NAMALWA (cell line): ENCODE data around the gene C19orf85.
A peak's percentile ranks its signal among the peaks of the same experiment; 100 is the strongest.
"Not testable (repeated sequence)": the region's sequence is repeated elsewhere in the genome, so short reads cannot be mapped to it uniquely, and the experiment has no call there.

ENCODE experiments used
- DNase-seq: peaks from one replicate; pipeline ENCODE4 v3.0.0-alpha.2; 2015; ENCODE audit warnings: low spot score

C19orf85 gene

DNA sequence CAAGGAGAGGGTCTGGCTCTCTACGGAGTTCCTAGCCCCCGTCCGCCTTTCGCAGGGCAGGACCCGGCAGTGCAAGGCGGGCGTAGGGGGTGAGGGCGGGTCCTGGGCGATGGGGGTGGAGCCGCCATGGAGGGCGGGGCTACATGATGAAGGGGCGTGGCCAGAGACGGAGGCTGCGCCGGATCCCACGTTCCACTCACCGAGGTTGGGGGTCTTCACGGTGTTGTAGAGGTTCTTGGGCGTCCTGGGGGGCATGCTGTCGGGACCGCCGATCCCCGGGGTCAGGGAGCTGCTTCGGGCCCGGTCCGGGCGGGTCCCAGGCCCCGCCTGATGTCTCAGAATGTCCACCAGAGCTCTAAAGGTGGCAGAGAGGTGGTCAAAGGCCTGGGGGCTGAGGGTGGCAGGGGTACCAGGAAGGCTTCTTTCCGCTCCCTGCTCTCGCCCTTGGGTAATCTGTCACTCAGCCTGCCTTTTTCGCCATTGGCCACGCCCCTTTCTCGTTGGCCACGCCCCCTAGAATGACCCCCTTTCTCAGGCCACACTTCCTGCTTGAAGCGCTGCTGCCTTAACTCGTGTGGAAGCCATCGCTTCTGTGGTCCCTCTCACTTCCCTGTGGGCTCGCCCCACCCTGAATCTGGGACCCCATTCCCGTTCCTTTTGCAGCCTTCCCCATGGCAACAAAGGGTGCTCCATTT, 24.0 kb downstream of the C19orf85 start:
- peak; percentile 34 for DNase-seq

DNA sequence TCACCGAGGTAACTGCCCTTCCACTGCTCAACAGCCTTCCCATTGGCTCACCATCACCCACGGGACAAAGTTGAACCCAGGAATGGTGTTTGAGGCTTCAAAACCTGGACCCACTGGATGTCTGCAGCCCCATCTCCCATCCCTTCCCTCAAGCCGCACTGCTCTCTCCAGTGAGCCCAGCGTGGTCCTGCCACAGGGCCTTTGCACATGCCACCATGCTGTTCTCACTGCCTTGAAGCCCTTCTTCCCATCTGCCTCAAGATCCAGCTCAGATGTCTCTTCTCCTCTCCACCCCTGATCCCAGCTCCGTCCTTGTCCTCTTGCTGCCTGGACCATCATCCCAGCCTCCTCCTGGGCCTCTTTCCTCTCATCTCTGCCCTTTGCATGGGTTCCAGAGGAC, 25.5 kb downstream of the C19orf85 start:
- no peak for DNase-seq

DNA sequence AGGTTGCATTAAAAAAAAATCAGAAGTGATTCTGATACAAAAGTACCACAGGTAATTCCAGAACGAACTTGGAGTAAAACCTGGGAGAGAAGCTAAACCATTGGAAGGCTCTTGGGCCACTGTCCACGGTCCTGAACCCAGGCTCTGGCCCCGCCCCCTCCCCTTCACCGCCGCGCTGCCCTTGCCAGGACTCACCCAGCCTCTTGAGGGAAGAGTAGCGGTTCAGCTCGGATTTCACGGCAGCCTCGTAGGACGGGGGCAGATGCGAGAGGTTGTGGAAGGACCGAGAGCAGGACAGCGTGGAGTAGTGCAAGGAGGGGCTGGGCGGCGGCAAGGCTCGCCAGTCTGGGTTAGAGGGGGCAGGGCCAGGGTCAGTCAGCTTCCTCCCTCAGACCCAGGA, 27.1 kb downstream of the C19orf85 start:
- no peak for DNase-seq

DNA sequence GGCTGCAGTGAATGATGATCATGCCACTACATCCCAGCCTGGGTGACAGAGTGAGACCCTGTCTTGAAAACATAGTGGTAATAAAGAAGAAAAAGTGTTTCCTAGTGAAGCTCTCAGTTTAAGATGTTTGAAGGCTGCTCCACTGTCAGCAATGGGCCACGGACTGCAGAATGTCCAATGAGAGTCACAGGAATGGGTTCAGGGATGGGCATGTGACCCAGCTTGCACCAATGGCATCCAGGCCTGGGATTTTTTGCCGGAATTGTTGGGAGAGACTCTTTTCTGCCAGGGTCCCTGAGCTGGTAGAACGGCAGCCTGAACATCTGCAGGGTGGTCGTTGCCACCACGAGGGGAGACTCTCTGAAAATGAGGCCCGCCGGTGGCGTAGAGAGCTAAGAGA, 27.7 kb downstream of the C19orf85 start:
- DNase-seq = no peak

DNA sequence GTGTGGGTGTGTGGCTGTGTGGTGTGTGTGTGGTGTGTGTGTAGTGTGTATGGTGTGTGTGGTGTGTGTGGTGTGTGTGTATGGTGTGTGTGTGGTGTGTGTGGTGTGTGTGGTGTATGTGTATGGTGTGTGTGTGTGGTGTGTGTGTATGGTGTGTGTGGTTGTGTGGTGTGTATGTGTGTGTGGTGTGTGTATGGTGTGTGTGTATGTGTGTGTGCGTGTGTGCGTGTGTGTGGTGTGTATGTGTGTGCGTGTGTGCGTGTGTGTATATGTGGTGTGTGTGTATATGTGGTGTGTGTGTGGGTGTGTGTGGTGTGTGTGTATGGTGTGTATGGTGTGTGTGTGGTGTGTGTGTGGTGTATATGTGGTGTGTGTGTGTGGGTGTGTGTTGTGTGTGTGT, 29.5 kb downstream of the C19orf85 start:
- no peak for DNase-seq

DNA sequence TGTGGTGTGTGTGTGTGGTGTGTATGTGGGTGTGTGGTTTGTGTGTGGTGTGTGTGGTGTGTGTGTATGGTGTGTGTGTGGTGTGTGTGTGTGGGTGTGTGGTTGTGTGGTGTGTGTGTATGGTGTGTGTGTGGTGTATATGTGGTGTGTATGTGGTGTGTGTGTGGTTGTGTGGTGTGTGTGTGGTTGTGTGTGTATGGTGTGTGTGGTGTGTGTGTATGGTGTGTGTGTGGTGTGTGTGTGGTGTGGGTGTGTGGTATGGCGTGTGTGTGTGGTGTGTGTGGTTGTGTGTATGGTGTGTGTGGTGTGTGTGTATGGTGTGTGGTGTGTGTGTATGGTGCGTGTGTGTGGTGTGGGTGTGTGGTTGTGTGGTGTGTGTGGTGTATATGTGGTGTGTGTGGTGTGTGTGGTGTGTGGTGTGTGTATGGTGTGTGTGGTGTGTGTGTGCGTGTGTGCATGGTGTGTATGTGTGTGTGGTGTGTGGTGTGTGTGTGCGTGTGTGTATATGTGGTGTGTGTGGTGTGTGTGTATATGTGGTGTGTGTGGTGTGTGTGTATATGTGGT, 30.1 kb downstream of the C19orf85 start:
- DNase-seq = no peak

DNA sequence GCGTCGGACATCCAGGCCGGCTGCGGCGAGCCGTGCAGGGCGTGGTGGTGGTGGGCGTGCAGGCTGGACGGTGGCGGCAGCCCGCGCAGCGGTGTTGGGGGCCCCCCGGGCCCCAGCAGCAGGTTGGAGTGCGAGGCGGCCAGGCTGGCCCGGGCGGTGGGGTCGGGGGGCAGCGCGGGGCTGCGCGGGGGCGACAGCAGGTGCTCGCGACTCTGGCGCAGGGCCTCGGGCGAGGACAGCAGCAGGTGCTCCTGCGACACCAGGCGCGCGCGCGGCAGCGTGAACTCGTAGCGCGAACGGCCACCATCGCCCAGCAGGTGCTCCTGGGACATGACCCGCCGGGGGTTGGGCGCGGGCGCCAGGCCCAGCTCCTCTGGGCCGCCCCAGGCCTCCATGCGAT, 31.3 kb downstream of the C19orf85 start:
- DNase-seq = no peak

DNA sequence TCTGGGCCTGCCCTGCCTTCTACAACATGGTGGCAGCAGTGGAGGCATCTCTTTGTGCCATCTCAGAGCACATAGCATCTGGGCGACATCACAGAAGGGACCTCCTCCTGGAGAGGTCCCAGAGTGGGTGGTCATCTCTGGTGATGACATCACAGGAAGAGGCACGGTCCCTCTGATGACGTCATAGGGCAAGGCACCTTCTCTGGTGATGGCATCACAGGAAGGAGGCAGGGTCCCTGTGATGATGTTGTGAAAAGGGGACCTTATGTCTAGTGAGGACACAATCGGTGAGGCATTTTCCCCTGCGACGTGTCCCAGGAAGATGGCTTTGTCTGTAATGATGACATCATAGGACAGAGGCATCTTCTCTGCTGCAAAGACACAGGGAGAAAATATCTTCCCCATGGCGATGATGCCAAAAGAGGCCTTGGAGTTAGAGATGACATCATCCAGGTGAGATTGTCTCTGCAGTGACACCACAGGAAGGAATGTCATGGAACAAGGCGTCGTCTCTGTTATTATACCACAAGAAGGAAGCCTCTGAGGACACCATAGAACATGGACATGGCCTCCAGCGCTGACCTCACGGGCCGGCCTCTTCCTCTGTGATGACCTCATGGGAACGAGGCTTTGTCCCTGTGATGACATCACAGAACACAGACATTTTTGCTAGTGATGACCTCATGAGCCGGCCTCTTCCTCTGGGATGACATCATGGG, 32.2 kb downstream of the C19orf85 start:
- DNase-seq = no peak

DNA sequence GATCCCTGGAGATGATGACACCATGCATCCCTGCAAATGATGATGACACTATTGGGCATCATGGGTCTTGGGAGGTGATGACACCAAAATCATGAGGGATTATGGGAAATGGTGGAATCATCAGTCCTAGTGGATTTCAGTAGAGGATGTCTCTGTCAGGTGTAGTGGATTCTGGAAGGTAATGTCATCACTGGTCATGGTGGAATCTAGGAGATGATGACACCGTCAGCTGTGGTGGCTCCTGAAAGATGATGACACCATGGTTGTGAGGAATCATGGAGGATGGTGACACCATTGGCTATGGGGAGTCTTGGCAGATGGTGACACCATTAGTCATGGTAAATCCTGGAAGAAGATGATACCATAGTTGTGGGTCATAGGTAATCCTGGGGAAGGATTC, 33.4 kb downstream of the C19orf85 start:
- no peak for DNase-seq

DNA sequence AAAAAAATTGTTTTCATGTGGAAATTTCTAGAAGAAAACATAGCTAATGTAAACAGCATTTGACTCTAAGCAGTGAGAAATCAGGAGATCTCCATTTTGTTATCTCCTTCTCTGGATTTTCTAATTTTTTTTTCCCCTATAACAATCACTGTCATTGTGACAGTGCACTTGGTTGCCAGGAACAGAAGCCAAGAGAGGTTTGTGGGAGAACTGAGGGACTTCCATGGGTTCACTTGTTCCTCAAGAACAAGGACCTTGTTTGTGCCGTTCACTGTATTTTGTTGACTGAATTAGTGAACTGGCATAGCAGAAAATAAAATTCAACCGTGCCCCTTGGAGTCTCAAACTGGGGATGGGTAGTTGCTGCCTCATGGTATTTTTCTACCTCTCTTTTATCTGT, 38.5 kb downstream of the C19orf85 start:
- DNase-seq = no peak

DNA sequence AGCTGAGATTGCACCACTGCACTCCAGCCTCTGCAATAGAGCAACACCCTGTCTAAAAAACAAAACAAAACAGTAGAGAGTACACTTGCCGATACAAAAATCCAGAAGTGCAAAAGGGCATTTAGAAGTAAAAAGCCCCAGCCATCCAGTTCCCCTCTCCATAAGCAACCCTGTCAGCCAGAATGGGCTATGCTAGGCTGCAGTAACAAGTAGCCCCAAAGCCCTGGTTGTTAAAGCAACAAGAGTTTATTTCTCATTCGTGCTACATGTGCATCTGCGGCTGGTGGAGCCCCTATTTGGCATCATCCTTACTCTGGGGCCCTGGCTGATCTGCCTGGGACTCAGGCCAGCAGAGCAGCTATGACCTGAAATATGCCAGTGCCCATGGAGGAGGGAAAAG, 40.0 kb downstream of the C19orf85 start:
- no peak for DNase-seq

DNA sequence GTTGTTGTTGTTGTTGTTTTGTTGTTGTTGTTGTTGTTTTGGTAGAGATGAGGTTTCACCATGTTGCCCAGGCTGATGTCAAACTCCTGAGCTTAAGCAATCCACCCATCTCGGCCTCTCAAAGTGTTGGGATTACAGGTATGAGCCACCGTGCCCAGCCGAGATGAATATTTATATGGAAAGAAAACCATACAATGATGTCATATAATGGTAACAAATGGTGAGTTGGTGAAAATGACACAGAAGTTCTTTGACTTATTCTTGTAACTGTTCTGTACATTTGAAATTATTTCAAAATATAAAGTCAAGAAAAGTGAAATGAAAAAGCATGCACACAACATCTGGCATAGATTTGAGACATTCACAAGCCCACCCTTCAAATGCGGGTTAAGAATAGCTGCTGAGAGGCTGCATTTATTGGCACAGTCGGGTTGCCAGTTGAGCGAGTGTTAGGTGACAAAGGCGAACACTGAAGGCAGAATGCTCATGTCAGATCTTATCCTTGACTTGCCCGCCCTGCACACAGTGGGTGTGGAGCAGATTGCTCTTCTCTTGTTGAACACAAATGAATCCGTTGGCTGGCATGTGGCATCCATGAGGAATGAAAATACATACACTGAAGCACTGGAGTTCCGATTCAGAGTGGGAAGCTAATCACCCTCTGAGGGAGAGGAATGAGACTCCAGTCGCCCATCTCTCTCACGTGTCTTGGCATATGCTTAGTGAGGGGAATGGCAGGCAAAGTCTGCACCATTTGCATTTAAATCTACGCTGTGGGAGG, 41.1 kb downstream of the C19orf85 start:
- no peak for DNase-seq

DNA sequence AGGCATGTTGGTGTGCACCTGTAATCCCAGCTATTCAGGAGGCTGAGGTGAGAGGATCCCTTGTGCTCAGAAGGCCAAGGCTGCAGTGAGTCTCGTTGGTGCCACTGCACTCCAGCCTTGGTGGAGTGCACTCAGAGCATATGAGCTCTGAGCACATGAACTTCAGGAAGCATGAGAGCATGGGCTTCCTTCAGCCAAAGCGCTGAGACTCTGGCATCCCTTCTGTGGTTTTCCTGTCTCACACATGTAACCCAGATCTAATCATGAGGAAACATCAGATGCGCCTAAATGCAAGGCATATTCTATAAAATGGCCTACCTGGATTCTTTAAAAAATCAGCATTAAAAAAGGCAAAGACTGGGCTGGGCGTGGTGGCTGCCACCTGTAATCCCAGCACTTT, 43.3 kb downstream of the C19orf85 start:
- DNase-seq = not testable (repeated sequence)

DNA sequence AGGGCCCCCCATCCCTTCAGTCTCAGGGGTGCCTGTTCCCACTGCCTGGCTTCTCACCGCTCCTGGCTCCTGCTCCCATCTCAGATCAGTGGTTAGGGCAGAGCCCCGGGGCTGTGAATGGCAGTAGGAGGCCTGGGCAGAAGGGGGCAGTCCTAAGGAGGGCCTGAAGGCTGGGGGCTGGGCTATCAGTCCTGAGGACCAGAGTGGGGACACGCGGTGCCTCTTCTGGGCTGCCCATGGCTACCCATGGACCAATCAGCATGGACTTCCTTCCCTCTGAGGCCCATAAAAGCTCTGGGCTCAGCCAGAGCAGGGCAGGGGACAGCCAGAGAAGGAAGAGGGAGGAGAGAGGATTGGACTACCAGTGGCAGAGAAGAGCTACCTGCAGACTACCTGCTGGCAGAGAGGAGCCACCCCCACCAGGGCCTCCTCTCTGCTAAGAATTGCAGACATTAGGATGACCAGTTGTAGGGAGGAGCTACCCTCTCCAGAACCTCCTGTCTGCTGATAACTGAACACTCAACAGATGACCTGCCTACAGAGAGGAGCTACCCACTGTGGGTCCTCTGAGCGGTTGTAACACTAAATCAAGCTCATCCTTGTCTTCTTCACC, 44.8 kb downstream of the C19orf85 start:
- DNase-seq = no peak

DNA sequence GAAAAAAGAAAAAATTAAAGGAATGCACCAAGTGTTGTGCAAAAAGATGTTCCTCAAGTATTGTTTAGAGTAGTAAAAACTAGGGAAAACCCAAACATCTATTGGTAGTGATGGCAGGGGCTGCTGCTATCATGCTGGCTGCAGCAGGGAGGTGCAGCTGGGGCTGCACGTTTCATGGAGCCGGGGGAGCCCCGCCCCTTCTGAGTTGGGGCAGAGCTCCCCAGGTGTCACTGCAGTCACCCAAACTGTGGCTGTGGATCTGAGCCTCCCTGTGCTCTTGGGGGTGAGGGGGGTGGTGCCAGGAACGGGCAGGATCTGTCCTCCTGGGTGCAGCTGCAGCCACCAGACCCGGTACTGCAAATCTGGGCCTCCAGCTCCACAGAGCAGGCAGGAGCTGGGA, 45.4 kb downstream of the C19orf85 start:
- no peak for DNase-seq

DNA sequence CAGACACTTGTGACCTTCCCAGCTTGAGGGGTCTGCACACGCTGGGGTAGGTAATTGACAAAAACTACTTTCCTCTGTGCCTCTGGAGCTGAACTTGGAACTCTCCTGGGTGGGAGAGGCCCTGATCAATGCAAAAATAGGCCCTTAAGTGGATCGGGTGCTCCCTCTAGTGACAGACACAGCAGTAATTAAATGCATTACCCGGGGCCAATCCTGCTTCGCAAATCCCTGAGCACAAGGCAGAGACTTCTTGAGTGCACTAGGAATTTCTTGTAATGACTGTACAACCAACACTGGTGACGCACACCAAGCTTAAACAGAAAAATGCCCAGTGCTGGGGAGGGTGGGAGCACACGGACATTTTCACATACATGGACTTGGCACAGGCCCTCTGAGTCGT, 46.4 kb downstream of the C19orf85 start:
- peak; percentile 75 for DNase-seq
